ENCODE measurements around the gene RAB8B. TPM values are rescaled to one million over a fixed set of nuclear protein-coding genes. Genes with fewer than 3 reads are reported as not detected.

The RAB8B gene
- polyA plus RNA-seq, 3 donors, result 2.7 to 24.2 (median 11.2) TPM

Other genes with a start within 250 kb of the RAB8B start
- gene TPM1, start 146.9 kb upstream of the RAB8B start, polyA plus RNA-seq, result 100 to 1,000 TPM; 149 to 274 (median 201) TPM
- gene LACTB, start 67.7 kb upstream of the RAB8B start, polyA plus RNA-seq, result 10 to 100 TPM in 2 of 3 donors, 1 to 10 TPM in 1; 7.6 to 19.7 (median 15.3) TPM
- 100 to 1,000 TPM in 2 of 3 donors, 10 to 100 TPM in 1; 87.0 to 189 (median 113) TPM for gene RPS27L, start 32.1 kb upstream of the RAB8B start, polyA plus RNA-seq
- 1 to 10 TPM; 2.6 to 7.9 (median 7.4) TPM for gene APH1B, start 88.0 kb downstream of the RAB8B start, polyA plus RNA-seq
- 1 to 10 TPM; 1.5 to 9.6 (median 3.7) TPM for gene CA12, start 192.2 kb downstream of the RAB8B start, polyA plus RNA-seq